GM23248 (cell line): ENCODE data around the gene CCNG1.

Source experiments
- EZH2 ChIP-seq: fragments of 200-600 bp; sonication (generic); IDR thresholded peaks from 2 replicates; pipeline ENCODE4 v1.6.1; 2018; ENCODE audit warnings: antibody characterized with exemption, mild to moderate bottlenecking; ENCODE audit not compliant: insufficient read depth, poor library complexity, severe bottlenecking
- EZH2phosphoT487 ChIP-seq: fragments of 200-600 bp; sonication (generic); IDR thresholded peaks from 2 replicates; pipeline ENCODE4 v1.6.1; 2018; ENCODE audit warnings: antibody characterized with exemption, moderate library complexity, mild to moderate bottlenecking, low read depth; ENCODE audit not compliant: insufficient read depth

DNA sequence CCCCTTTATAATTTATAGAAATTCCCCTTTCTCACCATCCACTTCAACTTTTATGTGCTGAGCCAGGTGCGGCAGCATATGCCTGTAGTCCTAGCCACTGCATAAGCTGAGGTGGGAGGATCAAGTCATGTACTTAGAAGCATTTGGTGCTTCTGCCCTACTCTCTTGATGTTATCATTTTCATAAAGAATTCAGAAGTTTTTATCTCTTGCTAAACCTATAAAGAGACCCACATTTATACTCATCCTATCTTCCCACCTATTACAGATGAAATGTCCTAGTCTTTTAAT, 41.5 kb downstream of the CCNG1 start:
- TF ChIP-seq EZH2phosphoT487: no peak
- no peak for TF ChIP-seq EZH2
